Breast epithelium (tissue), 4 donors: ENCODE data around the gene ABHD2. TPM values are rescaled to one million over a fixed set of nuclear protein-coding genes. Genes with fewer than 3 reads are reported as not detected.

ENCODE experiments used
- DNase-seq, 2 donors: peaks; one replicate each; pipeline ENCODE4 v3.0.0-alpha.2; 2019; ENCODE audit warnings: low spot score in 2 of 2
- H3K27ac ChIP-seq, 2 donors: fragments of 200-600 bp; sonication (generic) in 1 of 2; one replicate each; pipeline ENCODE4 v1.5.1; 2016 to 2019; ENCODE audit warnings: mild to moderate bottlenecking in 1 of 2
- H3K27me3 ChIP-seq, 2 donors: fragments of 200-600 bp; sonication (generic) in 1 of 2; one replicate each; pipeline versions ENCODE4 v1.5.1 to v1.6.0; 2017 to 2019; ENCODE audit warnings: control low read depth in 1 of 2, mild to moderate bottlenecking in 1 of 2
- H3K36me3 ChIP-seq: fragments of 200-600 bp; one replicate; pipeline ENCODE4 v1.5.1; 2019
- H3K4me1 ChIP-seq, 2 donors: fragments of 200-600 bp; sonication (generic); one replicate each; pipeline ENCODE4 v1.5.1; 2016 to 2019; ENCODE audit warnings: control low read depth in 1 of 2
- H3K4me3 ChIP-seq, 3 donors: fragments of 200-600 bp; sonication (generic); 1 replicate in 2 of 3; 2 replicates in 1 of 3; pipeline ENCODE4 v1.5.1; 2016 to 2019; ENCODE audit warnings: mild to moderate bottlenecking in 3 of 3, moderate library complexity in 2 of 3
- H3K9me3 ChIP-seq, 2 donors: fragments of 200-600 bp; sonication (generic) in 1 of 2; one replicate each; pipeline ENCODE4 v1.5.1; 2016 to 2019; ENCODE audit warnings: control low read depth in 1 of 2
- CTCF ChIP-seq, 3 donors: fragments of 450-650 bp; IDR thresholded peaks; one replicate each; pipeline ENCODE4 v1.5.1; 2016 to 2017; ENCODE audit warnings: antibody characterized with exemption in 3 of 3, mild to moderate bottlenecking in 3 of 3, moderate library complexity in 3 of 3
- POLR2A ChIP-seq: fragments of 450-650 bp; IDR thresholded peaks from one replicate; pipeline ENCODE4 v1.6.1; 2016; ENCODE audit warnings: antibody characterized with exemption, mild to moderate bottlenecking, moderate library complexity
- POLR2AphosphoS5 ChIP-seq, 3 donors: sonication (generic); formaldehyde crosslinking; IDR thresholded peaks; one replicate each; pipeline ENCODE4 v1.6.1; 2017; ENCODE audit warnings: antibody characterized with exemption in 3 of 3
- intact Hi-C: fragments of 100-400 bp; cut with DNase I; formaldehyde crosslinking; loops from one replicate; pipeline ENCODE4 v1.15.1; 2023; ENCODE audit warnings: low total_unique reads
- total RNA-seq, 3 donors: library from RNA; depleted of rRNA; stranded (reverse); fragments of >200 nt; gene quantifications; one replicate each; pipeline ENCODE4 v1.1.0, GENCODE V29; 2016

The ABHD2 gene
- total RNA-seq, 3 donors from 2014 or later, result 76.7 to 91.2 (median 80.3) TPM

- H3K27ac ChIP-seq, result no peak overlapping the region
- H3K4me1 ChIP-seq, result no peaks in the 10 kb centered on the region
- no peak for DNase-seq
- H3K36me3 ChIP-seq, result no peaks in the 10 kb centered on the region
- no peak overlapping the region for H3K4me3 ChIP-seq
- intact Hi-C loops, result no loop called here
- no peaks in the 10 kb centered on the region for H3K27me3 ChIP-seq
- no peak for TF ChIP-seq POLR2AphosphoS5 (IDR thresholded peaks at IDR 0.05)
- TF ChIP-seq POLR2A, result no peak
- TF ChIP-seq CTCF (IDR thresholded peaks at IDR 0.05), result no peak
- no peaks in the 10 kb centered on the region for H3K9me3 ChIP-seq
Measured at GRCh38 chr15:89148126-89148525, 59.9 kb downstream of the ABHD2 start.

DNA sequence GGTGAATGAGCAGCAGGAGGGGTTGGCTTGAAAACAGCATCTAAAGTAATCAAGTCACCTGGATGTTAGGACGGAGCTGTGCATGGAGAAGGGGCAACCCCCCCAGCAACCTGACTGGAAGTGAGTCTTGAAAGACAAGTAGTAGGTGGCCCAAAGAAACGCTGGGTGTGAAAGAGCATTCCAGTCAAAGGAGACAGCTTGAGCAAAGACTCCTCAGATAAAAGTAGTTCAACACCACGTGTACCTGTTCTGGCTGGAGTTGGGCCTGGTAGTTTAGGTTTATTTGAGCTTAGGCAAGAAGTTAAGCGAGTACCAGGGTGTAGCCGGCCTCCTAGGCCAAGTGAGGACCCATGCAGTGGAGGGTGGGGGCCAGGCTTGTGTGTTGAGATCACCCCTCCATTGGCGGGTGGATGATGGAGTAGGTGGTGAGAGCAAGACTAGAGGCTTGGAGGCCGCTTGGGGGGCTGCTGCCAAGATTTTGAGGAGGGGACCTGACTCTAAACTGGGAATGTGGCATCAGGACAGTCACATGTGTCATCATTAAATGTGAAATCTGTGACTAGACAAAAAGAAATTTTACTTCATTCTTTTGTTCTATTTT is 61.3 kb downstream of the ABHD2 start:
- no peaks in the 10 kb centered on the region for H3K9me3 ChIP-seq
- no peak for TF ChIP-seq CTCF (IDR thresholded peaks at IDR 0.05)
- no peak for TF ChIP-seq POLR2AphosphoS5 (IDR thresholded peaks at IDR 0.05)
- TF ChIP-seq POLR2A, result no peak
- H3K4me1 ChIP-seq, result no peaks in the 10 kb centered on the region
- H3K27me3 ChIP-seq, result no peaks in the 10 kb centered on the region
- H3K36me3 ChIP-seq, result no peaks in the 10 kb centered on the region
- intact Hi-C loops, result no loop called here
- H3K4me3 ChIP-seq, result no peak overlapping the region
- H3K27ac ChIP-seq, result no peak overlapping the region
- DNase-seq, result no peak

GRCh38 chr15:89150287-89150686 is 62.0 kb downstream of the ABHD2 start:
- Histone ChIP-seq H3K4me1 (no peaks in the 10 kb centered on the region), H3K27ac (no peak overlapping the region)
- TF ChIP-seq POLR2AphosphoS5 (IDR thresholded peaks at IDR 0.05), result no peak

DNA sequence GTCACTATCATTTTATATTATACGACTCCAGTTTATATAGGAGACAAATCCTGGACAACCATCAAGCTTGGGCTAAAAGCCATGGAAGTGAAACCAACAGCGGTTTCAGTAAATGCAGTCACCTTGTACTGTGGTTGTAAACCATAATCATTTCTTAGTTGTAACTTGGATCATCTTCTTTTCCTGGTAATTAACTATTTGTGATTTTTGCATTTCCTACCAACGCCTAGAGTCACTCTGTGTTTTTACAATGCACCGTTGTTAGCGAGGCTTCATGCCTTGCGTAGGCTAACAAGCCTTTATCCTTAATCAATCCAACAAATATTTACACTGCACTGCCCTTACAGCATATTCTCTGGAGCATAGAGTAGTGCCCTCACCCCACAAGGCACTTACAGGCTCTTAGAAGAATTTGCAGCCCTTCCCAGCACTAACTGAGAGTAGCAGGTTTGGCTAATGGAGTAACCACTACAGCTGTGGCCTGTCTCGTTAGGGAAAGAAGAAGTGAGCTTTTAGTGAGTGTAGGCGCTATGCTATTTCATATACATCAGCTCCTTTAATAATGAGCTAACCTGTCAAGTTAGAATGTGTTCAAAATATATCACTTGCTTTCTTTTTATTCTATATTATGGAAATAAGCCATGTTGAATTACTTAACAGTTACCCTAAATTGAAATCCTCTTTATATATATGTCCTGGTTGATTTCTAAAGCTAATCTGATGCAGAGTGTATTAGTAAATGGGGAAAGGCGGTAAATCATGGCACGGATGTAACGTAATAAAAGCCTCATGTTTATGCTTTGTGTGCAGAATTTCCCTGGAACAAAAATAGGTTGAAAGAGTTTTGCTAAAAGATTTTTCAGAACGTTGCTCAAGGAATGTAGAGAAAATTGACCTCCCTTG is 62.8 kb downstream of the ABHD2 start:
- TF ChIP-seq POLR2A, result no peak
- TF ChIP-seq CTCF (IDR thresholded peaks at IDR 0.05), result no peak
- no peak for TF ChIP-seq POLR2AphosphoS5 (IDR thresholded peaks at IDR 0.05)
- no peaks in the 10 kb centered on the region for H3K36me3 ChIP-seq
- H3K4me3 ChIP-seq, result no peak overlapping the region
- no peaks in the 10 kb centered on the region for H3K27me3 ChIP-seq
- intact Hi-C loops, result no loop called here
- H3K9me3 ChIP-seq, result no peaks in the 10 kb centered on the region
- no peaks in the 10 kb centered on the region for H3K4me1 ChIP-seq
- no peak for DNase-seq
- no peak overlapping the region for H3K27ac ChIP-seq

More at GRCh38 chr15:89150287-89150686, 62.0 kb downstream of the ABHD2 start:
- H3K4me3 ChIP-seq, result no peak overlapping the region
- H3K9me3 ChIP-seq, result no peaks in the 10 kb centered on the region
- intact Hi-C loops, result no loop called here
- no peaks in the 10 kb centered on the region for H3K36me3 ChIP-seq
- DNase-seq, result no peak
- H3K27me3 ChIP-seq, result no peaks in the 10 kb centered on the region

- Histone ChIP-seq H3K27ac (no peak overlapping the region), H3K9me3 (no peaks in the 10 kb centered on the region), H3K4me3 (no peak overlapping the region), H3K4me1 (no peaks in the 10 kb centered on the region), H3K27me3 (no peaks in the 10 kb centered on the region), H3K36me3 (no peaks in the 10 kb centered on the region)
- no peak for TF ChIP-seq POLR2A
- no peak for TF ChIP-seq POLR2AphosphoS5 (IDR thresholded peaks at IDR 0.05)
- TF ChIP-seq CTCF (IDR thresholded peaks at IDR 0.05), result no peak
- intact Hi-C loops, result no loop called here
- no peak for DNase-seq
Measured at GRCh38 chr15:89155122-89155521, 66.9 kb downstream of the ABHD2 start.
